Measurements from ENCODE around the gene CNTN4. TPM values are rescaled to one million over a fixed set of nuclear protein-coding genes. Genes with fewer than 3 reads are reported as not detected.

The CNTN4 gene
- total RNA-seq, 1 experiment from 2014 or later: 5.7 TPM

DNA sequence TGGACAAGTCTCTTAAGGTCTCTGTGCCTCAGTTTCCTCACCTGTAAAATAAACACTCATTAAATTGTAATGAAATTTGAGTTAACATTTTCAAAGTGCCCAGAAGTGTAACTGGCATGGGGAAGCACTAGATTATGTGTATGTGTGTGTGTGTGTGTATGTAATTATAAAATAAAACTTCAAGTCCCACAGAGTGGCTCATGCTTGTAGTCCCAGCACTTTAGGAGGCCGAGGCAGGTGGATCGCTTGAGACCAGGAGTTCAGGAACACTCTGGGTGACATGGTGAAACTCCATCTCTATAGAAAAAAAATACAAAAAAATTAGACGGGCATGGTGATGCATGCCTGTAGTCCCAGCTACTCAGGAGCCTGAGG is 608.2 kb downstream of the CNTN4 start:
- ChIA-PET CTCF (no interaction called here), POLR2A (ENCODE audit: low non-redundant PET) (no interaction called here)
- no peak overlapping the region for H3K4me3 ChIP-seq (ENCODE audit: low read depth, low read length, poor library complexity, severe bottlenecking)
- no peaks in the 10 kb centered on the region for H3K9me3 ChIP-seq (ENCODE audit: low read depth, low read length, poor library complexity, severe bottlenecking)
- no TSS peak for BruUV-seq (replicated peaks)
- no peaks in the 10 kb centered on the region for H3K27me3 ChIP-seq (replicated peaks; ENCODE audit: insufficient read depth, low read depth, low read length, poor library complexity)
- no peaks in the 10 kb centered on the region for H3K4me1 ChIP-seq (ENCODE audit: insufficient read depth, low read length, poor library complexity, severe bottlenecking)
- no peak overlapping the region for H3K27ac ChIP-seq (ENCODE audit: low read depth, low read length, poor library complexity, severe bottlenecking)
- intact Hi-C loops (cut with micrococcal nuclease; ENCODE audit: unreplicated experiment): no loop called here
- TF ChIP-seq, protein P1, sequence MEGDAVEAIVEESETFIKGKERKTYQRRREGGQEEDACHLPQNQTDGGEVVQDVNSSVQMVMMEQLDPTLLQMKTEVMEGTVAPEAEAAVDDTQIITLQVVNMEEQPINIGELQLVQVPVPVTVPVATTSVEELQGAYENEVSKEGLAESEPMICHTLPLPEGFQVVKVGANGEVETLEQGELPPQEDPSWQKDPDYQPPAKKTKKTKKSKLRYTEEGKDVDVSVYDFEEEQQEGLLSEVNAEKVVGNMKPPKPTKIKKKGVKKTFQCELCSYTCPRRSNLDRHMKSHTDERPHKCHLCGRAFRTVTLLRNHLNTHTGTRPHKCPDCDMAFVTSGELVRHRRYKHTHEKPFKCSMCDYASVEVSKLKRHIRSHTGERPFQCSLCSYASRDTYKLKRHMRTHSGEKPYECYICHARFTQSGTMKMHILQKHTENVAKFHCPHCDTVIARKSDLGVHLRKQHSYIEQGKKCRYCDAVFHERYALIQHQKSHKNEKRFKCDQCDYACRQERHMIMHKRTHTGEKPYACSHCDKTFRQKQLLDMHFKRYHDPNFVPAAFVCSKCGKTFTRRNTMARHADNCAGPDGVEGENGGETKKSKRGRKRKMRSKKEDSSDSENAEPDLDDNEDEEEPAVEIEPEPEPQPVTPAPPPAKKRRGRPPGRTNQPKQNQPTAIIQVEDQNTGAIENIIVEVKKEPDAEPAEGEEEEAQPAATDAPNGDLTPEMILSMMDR (conservative IDR thresholded peaks at IDR 0.05; ENCODE audit: low read depth, low read length): no peak
- TF ChIP-seq EZH2 (IDR thresholded peaks at IDR 0.05; ENCODE audit: borderline replicate concordance, low read depth, low read length, poor library complexity, severe bottlenecking): no peak
- H3K36me3 ChIP-seq (ENCODE audit: insufficient read depth, low read length, poor library complexity, severe bottlenecking): no peaks in the 10 kb centered on the region
- no peak for DNase-seq (ENCODE audit: low spot score)

DNA sequence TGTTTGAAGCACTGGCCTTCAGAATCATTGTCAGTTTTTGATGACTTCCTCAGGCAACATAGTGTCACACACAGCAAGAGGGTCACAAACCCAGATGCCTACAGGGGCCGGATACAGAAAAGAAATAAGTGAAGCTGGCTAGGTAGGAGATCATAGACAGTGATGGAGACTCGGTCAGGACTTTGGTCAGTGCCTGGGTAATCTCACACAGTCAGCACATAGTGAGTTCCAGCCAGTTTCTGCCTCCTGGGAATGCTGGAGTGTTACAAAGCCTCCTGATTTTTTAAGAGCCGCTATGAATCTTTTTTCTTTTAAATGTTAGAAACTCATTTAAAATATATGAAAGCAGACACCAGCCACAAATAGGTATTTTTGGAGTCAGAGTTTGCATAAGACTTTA is 612.4 kb downstream of the CNTN4 start:
- intact Hi-C loops (cut with micrococcal nuclease; ENCODE audit: unreplicated experiment): no loop called here
- TF ChIP-seq EZH2 (IDR thresholded peaks at IDR 0.05; ENCODE audit: borderline replicate concordance, low read depth, low read length, poor library complexity, severe bottlenecking): no peak
- TF ChIP-seq, protein P1 (conservative IDR thresholded peaks at IDR 0.05; ENCODE audit: low read depth, low read length): no peak
- no TSS peak for BruUV-seq (replicated peaks)

DNA sequence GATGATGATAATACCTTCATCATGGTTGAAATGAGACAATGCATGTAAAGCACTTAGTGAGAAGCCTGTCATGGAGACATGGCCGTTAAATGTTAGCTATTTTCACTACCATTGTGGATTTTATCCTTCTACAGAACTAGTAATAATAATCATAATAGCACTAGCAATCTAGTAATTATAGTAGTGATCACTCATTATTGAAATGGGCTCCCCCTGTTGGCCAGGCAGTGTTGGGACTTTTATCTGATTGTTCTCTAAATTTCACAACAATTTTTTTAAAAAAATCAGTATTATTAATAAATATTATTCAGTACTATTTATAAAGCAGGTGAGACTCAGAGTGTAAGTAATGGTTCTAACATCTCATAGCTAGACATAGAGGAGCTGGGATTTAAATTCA is 615.3 kb downstream of the CNTN4 start:
- H3K4me1 ChIP-seq (ENCODE audit: insufficient read depth, low read length, poor library complexity, severe bottlenecking): no peaks in the 10 kb centered on the region
- H3K36me3 ChIP-seq (ENCODE audit: insufficient read depth, low read length, poor library complexity, severe bottlenecking): no peaks in the 10 kb centered on the region
- CTCF ChIA-PET: no interaction called here
- no peak for TF ChIP-seq EZH2 (IDR thresholded peaks at IDR 0.05; ENCODE audit: borderline replicate concordance, low read depth, low read length, poor library complexity, severe bottlenecking)
- TF ChIP-seq, protein P1 (conservative IDR thresholded peaks at IDR 0.05; ENCODE audit: low read depth, low read length): peak; percentile 56
- no peak overlapping the region for H3K4me3 ChIP-seq (ENCODE audit: low read depth, low read length, poor library complexity, severe bottlenecking)
- no peak for DNase-seq (ENCODE audit: low spot score)
- H3K27ac ChIP-seq (ENCODE audit: low read depth, low read length, poor library complexity, severe bottlenecking): no peak overlapping the region
- H3K27me3 ChIP-seq (replicated peaks; ENCODE audit: insufficient read depth, low read depth, low read length, poor library complexity): no peaks in the 10 kb centered on the region
- intact Hi-C loops (cut with micrococcal nuclease; ENCODE audit: unreplicated experiment): no loop called here
- POLR2A ChIA-PET (ENCODE audit: low non-redundant PET): no interaction called here
- no peaks in the 10 kb centered on the region for H3K9me3 ChIP-seq (ENCODE audit: low read depth, low read length, poor library complexity, severe bottlenecking)
- BruUV-seq (replicated peaks): no TSS peak

More for the DNA sequence above, 612.4 kb downstream of the CNTN4 start:
- CTCF ChIA-PET: no interaction called here
- H3K36me3 ChIP-seq (ENCODE audit: insufficient read depth, low read length, poor library complexity, severe bottlenecking): no peaks in the 10 kb centered on the region
- no peak overlapping the region for H3K27ac ChIP-seq (ENCODE audit: low read depth, low read length, poor library complexity, severe bottlenecking)
- H3K4me1 ChIP-seq (ENCODE audit: insufficient read depth, low read length, poor library complexity, severe bottlenecking): no peaks in the 10 kb centered on the region
- DNase-seq (ENCODE audit: low spot score): no peak
- no peak overlapping the region for H3K4me3 ChIP-seq (ENCODE audit: low read depth, low read length, poor library complexity, severe bottlenecking)
- H3K9me3 ChIP-seq (ENCODE audit: low read depth, low read length, poor library complexity, severe bottlenecking): no peaks in the 10 kb centered on the region
- POLR2A ChIA-PET (ENCODE audit: low non-redundant PET): no interaction called here
- no peaks in the 10 kb centered on the region for H3K27me3 ChIP-seq (replicated peaks; ENCODE audit: insufficient read depth, low read depth, low read length, poor library complexity)

Data from A673 (cell line).